22Rv1 (cell line): ENCODE data around the gene MINDY4.

Source experiments
- H3K27ac ChIP-seq: fragments of 450-650 bp; 2 replicates; pipeline ENCODE4 v1.5.1; 2017
- CTCF ChIP-seq: fragments of 450-650 bp; IDR thresholded peaks from 2 replicates; pipeline ENCODE4 v1.5.1; 2017; ENCODE audit warnings: mild to moderate bottlenecking
- ZFX ChIP-seq: fragments of 450-650 bp; IDR thresholded peaks from 2 replicates; pipeline ENCODE4 v1.6.1; 2017; ENCODE audit warnings: antibody characterized with exemption, borderline replicate concordance

Gene MINDY4

GRCh38 chr7:30900053-30900452 lies 128.8 kb downstream of the MINDY4 start:
- TF ChIP-seq ZFX, result no peak
- TF ChIP-seq CTCF, result no peak
- H3K27ac ChIP-seq, result no peak overlapping the region

- TF ChIP-seq ZFX (no peak), CTCF (no peak)
- no peak overlapping the region for H3K27ac ChIP-seq
Measured at GRCh38 chr7:30900803-30901362, 129.7 kb downstream of the MINDY4 start.

- TF ChIP-seq CTCF, result no peak
- TF ChIP-seq ZFX, result no peak
- H3K27ac ChIP-seq, result no peak overlapping the region
Measured at GRCh38 chr7:30901856-30902255, 130.6 kb downstream of the MINDY4 start.

GRCh38 chr7:30902466-30902865 lies 131.2 kb downstream of the MINDY4 start:
- TF ChIP-seq CTCF (no peak), ZFX (no peak)
- H3K27ac ChIP-seq, result no peak overlapping the region

GRCh38 chr7:30903146-30903545 lies 131.9 kb downstream of the MINDY4 start:
- TF ChIP-seq CTCF, result no peak
- H3K27ac ChIP-seq, result no peak overlapping the region

- no peak overlapping the region for H3K27ac ChIP-seq
- TF ChIP-seq ZFX (no peak), CTCF (no peak)
Measured at GRCh38 chr7:30904561-30904960, 133.3 kb downstream of the MINDY4 start.

GRCh38 chr7:30905078-30906012 lies 134.1 kb downstream of the MINDY4 start:
- TF ChIP-seq ZFX (no peak), CTCF (no peak)
- H3K27ac ChIP-seq, result no peak overlapping the region
